Mucosa of stomach (tissue), 1 donor: Measurements from ENCODE around the gene PTPN14.

Experiments used
- H3K27me3 ChIP-seq: one replicate; pipeline ENCODE4 v1.7.0; 2013; ENCODE audit warnings: mild to moderate bottlenecking, low read length; ENCODE audit not compliant: control insufficient read depth, insufficient read depth
- H3K36me3 ChIP-seq: one replicate; pipeline ENCODE4 v1.7.0; 2013; ENCODE audit warnings: low read length; ENCODE audit not compliant: control insufficient read depth, insufficient read depth
- H3K4me1 ChIP-seq: one replicate; pipeline ENCODE4 v1.7.0; 2013; ENCODE audit warnings: mild to moderate bottlenecking, low read length; ENCODE audit not compliant: control insufficient read depth, insufficient read depth
- H3K4me3 ChIP-seq: one replicate; pipeline ENCODE4 v1.7.0; 2013; ENCODE audit warnings: low read length
- H3K9ac ChIP-seq: one replicate; pipeline ENCODE4 v1.7.0; 2013; ENCODE audit warnings: mild to moderate bottlenecking, low read length, moderate library complexity
- H3K9me3 ChIP-seq: one replicate; pipeline ENCODE4 v1.7.0; 2013; ENCODE audit warnings: mild to moderate bottlenecking, low read length, moderate library complexity; ENCODE audit not compliant: control insufficient read depth
- donor health status: Pancreatic carcinoma.

PTPN14 gene

GRCh38 chr1:214438530-214438929, 112.9 kb downstream of the PTPN14 start:
- Histone ChIP-seq H3K9me3 (no peaks in the 10 kb centered on the region), H3K36me3 (no peaks in the 10 kb centered on the region), H3K4me1 (peaks cover 16% of the 10 kb centered on the region), H3K27me3 (no peaks in the 10 kb centered on the region), H3K9ac (no peak overlapping the region), H3K4me3 (no peak overlapping the region)

DNA sequence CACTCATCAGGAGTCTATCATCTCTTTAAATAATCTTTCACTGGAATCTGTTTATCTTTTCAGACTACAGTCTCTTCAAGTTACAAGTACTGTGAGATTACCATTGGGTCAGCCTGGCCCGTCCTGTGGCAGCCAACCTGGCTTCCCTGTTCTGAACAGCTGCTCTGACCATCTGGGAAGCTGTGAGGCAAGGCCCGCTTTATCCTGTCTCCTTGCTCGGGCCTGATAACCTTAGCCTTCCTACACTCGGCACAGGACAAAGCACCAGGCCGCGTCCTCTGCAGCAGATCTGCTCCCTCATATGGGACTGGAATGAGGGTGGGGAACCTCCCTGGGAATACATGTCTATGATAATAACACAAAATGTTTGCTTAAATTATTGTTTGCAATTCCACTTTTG, 113.3 kb downstream of the PTPN14 start:
- Histone ChIP-seq H3K9me3 (no peaks in the 10 kb centered on the region), H3K9ac (no peak overlapping the region), H3K36me3 (no peaks in the 10 kb centered on the region), H3K4me1 (peaks cover 16% of the 10 kb centered on the region), H3K4me3 (no peak overlapping the region), H3K27me3 (no peaks in the 10 kb centered on the region)

DNA sequence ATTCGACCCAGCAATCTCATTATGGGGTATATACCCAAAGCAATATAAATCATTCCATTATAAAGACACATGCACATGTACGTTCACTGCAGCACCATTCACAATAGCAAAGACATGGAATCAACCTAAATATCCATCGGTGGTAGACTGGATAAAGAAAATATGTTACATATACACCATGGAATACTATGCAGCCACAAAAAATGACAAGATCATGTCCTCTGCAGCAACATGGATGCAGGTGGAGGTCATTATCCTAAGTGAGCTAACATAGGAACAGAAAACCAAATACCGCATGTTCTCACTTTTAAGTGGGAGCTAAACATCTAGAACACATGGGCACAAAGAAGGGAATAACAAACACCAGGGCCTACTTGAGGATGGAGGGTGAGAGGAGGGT, 115.5 kb downstream of the PTPN14 start:
- Histone ChIP-seq H3K36me3 (no peaks in the 10 kb centered on the region), H3K9me3 (no peaks in the 10 kb centered on the region), H3K4me1 (peaks cover 13% of the 10 kb centered on the region), H3K9ac (no peak overlapping the region), H3K4me3 (no peak overlapping the region), H3K27me3 (no peaks in the 10 kb centered on the region)

DNA sequence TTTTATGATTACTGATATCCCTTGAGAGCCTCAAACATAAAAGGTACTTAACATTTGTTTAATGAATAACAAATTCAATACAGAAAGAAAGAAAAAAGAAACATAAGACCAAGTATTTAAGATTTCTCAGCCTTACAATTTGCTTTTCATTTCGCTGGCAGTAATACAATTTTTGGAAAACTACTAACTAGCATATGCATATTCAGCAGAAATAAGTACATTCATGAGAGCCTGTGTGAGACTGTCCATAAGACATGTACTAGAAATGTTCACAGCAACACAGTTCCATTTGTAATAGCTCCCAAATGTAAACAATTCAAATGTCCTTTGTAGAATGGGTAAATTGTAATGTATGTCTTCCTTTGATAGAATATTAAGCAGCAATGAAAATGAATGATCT, 119.2 kb downstream of the PTPN14 start:
- Histone ChIP-seq H3K9ac (no peak overlapping the region), H3K27me3 (no peaks in the 10 kb centered on the region), H3K36me3 (no peaks in the 10 kb centered on the region), H3K4me3 (no peak overlapping the region), H3K4me1 (no peaks in the 10 kb centered on the region), H3K9me3 (no peaks in the 10 kb centered on the region)

- Histone ChIP-seq H3K4me3 (no peak overlapping the region), H3K9me3 (no peaks in the 10 kb centered on the region), H3K27me3 (no peaks in the 10 kb centered on the region), H3K36me3 (no peaks in the 10 kb centered on the region), H3K4me1 (no peaks in the 10 kb centered on the region), H3K9ac (no peak overlapping the region)
Observed at GRCh38 chr1:214429951-214430770, 121.2 kb downstream of the PTPN14 start.

DNA sequence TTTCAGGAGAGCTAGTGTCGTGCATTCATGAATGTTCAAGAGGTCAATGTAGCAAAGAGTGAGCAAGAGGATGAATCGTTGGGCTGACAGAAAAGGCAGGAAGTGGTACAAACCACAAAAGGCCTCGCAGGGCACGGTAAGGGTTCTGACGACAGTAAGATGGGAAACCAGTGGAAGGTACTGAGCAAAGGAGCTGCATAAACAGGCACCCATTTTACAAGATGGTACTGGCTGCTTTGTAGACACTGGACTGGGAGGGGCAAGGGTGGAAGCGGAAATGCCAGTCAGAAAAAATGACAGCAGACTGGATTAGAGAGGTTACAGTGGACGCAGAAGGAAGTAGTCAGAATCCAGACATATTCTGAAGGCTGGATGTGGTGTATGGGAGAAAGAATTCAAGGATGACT, 123.5 kb downstream of the PTPN14 start:
- Histone ChIP-seq H3K4me1 (no peaks in the 10 kb centered on the region), H3K4me3 (no peak overlapping the region), H3K27me3 (no peaks in the 10 kb centered on the region), H3K9me3 (no peaks in the 10 kb centered on the region), H3K9ac (no peak overlapping the region), H3K36me3 (no peaks in the 10 kb centered on the region)

- H3K36me3 ChIP-seq: no peaks in the 10 kb centered on the region
- no peaks in the 10 kb centered on the region for H3K9me3 ChIP-seq
- no peak overlapping the region for H3K9ac ChIP-seq
- no peaks in the 10 kb centered on the region for H3K4me1 ChIP-seq
- no peak overlapping the region for H3K4me3 ChIP-seq
- H3K27me3 ChIP-seq: no peaks in the 10 kb centered on the region
Observed at GRCh38 chr1:214426426-214426812, 125.0 kb downstream of the PTPN14 start.

GRCh38 chr1:214425716-214426425, 125.5 kb downstream of the PTPN14 start:
- Histone ChIP-seq H3K9ac (no peak overlapping the region), H3K4me1 (no peaks in the 10 kb centered on the region), H3K4me3 (no peak overlapping the region)

DNA sequence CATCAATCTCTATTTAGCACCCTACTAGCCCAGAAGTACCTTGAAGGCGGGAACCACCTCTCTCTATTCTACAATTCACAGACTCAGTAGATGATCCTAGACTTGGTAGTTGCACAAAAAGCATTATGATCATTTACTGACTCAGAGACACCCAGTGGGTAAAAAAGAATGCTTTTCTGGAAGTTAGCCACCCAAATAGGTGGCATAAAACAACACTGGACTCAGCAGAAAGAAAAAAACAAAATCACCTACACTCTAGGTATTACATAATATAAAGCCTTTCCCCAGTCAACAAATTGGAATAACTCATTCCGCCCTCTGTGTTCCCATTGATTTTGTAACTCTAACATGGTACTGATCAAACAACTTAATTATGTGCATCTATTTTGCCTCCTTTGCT, 126.3 kb downstream of the PTPN14 start:
- no peak overlapping the region for H3K4me3 ChIP-seq
- no peak overlapping the region for H3K9ac ChIP-seq
- H3K4me1 ChIP-seq: no peaks in the 10 kb centered on the region
- H3K27me3 ChIP-seq: no peaks in the 10 kb centered on the region
- no peaks in the 10 kb centered on the region for H3K36me3 ChIP-seq
- H3K9me3 ChIP-seq: no peaks in the 10 kb centered on the region

More at GRCh38 chr1:214425716-214426425, 125.5 kb downstream of the PTPN14 start:
- Histone ChIP-seq H3K9me3 (no peaks in the 10 kb centered on the region), H3K27me3 (no peaks in the 10 kb centered on the region), H3K36me3 (no peaks in the 10 kb centered on the region)

DNA sequence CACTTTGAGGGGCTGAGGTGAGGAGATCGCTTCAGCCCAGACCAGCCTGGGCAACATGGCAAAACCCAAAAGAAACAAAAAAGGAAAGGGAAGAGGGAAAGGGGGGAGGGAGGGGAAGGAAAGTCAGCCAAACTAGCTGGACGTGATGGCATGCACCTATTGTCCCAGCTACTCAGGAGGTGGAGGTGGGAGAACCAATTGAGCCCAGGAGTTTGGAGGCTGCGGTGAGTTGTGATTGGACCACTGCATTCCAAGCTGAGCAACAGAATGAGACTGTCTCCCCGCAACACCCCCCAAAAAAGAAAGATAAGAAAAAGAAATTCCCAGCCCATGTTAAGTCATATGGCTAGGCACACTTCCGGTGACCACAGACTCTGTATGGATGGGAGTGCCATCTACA, 128.4 kb downstream of the PTPN14 start:
- Histone ChIP-seq H3K9ac (no peak overlapping the region), H3K4me3 (no peak overlapping the region), H3K4me1 (no peaks in the 10 kb centered on the region), H3K27me3 (no peaks in the 10 kb centered on the region), H3K9me3 (no peaks in the 10 kb centered on the region), H3K36me3 (no peaks in the 10 kb centered on the region)

DNA sequence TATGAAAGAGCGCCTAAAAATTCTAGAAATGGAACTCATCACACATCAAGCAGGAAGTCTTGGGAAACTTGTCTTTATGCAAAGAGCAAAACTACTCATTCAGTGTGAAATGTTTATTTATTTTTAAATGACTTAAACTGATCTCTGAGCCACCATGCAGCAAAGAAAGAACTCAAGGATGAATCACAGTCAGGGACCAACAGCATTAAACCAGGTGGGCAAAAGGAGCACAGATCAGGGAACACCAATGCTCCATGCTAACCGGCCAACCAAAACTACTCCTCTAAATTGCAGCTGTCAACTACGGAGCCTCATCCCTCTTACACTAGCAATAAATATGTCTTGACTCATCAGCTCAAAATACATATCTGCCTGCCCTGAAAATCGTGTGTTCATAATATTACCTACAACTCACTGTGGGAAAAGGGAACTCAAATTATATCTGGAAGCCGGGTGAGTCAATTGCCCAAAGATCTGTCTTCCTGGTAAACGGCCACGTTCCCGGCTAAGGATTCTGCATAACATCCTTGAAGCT, 129.2 kb downstream of the PTPN14 start:
- Histone ChIP-seq H3K4me3 (no peak overlapping the region), H3K9ac (no peak overlapping the region), H3K4me1 (no peaks in the 10 kb centered on the region), H3K36me3 (no peaks in the 10 kb centered on the region), H3K9me3 (no peaks in the 10 kb centered on the region), H3K27me3 (no peaks in the 10 kb centered on the region)

DNA sequence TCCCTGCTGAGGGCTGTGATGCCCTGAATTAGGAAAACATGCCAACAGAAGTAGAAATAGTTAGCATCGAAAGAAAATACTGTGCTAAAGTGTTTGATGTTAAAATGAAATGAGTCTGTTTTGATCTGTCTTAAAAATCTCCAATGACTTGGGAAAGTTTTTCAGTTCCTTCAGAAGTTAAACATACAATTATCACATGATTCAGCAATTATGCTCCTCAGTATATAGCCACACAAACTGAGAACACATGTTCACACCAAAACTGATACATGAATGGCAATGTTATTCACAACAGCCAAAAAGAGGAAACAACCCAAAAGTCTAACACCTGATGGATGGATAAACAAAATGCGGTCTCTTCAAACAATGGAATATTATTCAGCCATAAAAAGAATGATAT, 130.6 kb downstream of the PTPN14 start:
- H3K36me3 ChIP-seq: no peaks in the 10 kb centered on the region
- no peak overlapping the region for H3K4me3 ChIP-seq
- no peaks in the 10 kb centered on the region for H3K4me1 ChIP-seq
- H3K27me3 ChIP-seq: no peaks in the 10 kb centered on the region
- no peaks in the 10 kb centered on the region for H3K9me3 ChIP-seq
- no peak overlapping the region for H3K9ac ChIP-seq
